IMR-90 (cell line): ENCODE results near the gene PRUNE2. TPM values are rescaled to one million over a fixed set of nuclear protein-coding genes. Genes with fewer than 3 reads are reported as not detected.

Source experiments
- ATAC-seq: fragments of 200-7000 bp; cut with Tn5 transposase; 2 replicates; pipeline ENCODE4 v1.9.1; 2020; ENCODE audit warnings: low read depth, mild to moderate bottlenecking, moderate library complexity
- BruUV-seq: library from RNA; stranded (reverse); fragments of 400-500 nt; replicated peaks from 2 replicates; lab custom pipeline; 2021; lab: Mats Ljungman, UMichigan
- CTCF ChIA-PET: fragments of 300-600 bp; formaldehyde crosslinking; extraction: SDS; loops from one replicate; lab custom pipeline; 2021; ENCODE audit warnings: antibody characterized with exemption; lab: Yijun Ruan, JAX
- POLR2A ChIA-PET: fragments of 300-600 bp; sonication (Branson Sonifier 250); formaldehyde crosslinking; loops from one replicate; lab custom pipeline; 2022; ENCODE audit warnings: antibody characterized with exemption; ENCODE audit not compliant: unreplicated experiment; lab: Charles Lee
- DNase-seq: peaks from one replicate; pipeline ENCODE4 v3.0.0; 2013
- H2AFZ ChIP-seq: replicated peaks from 2 replicates; pipeline ENCODE3; 2013; ENCODE audit warnings: low read length, mild to moderate bottlenecking; ENCODE audit not compliant: poor library complexity
- H2AK5ac ChIP-seq: 2 replicates; pipeline ENCODE4 v1.6.1; 2013; ENCODE audit warnings: low read depth, low read length, inconsistent platforms
- H2AK9ac ChIP-seq: replicated peaks from 2 replicates; pipeline ENCODE3; 2013; ENCODE audit warnings: mild to moderate bottlenecking, low read depth, low read length, moderate library complexity; ENCODE audit not compliant: poor library complexity
- H2BK120ac ChIP-seq: 2 replicates; pipeline ENCODE4 v1.6.1; 2013; ENCODE audit warnings: low read depth, low read length, inconsistent platforms
- H2BK15ac ChIP-seq: 3 replicates; pipeline ENCODE4 v1.6.1; 2013; ENCODE audit warnings: low read depth, low read length, inconsistent platforms
- H2BK20ac ChIP-seq: 2 replicates; pipeline ENCODE4 v1.6.1; 2013; ENCODE audit warnings: low read depth, mild to moderate bottlenecking, inconsistent platforms, low read length, moderate library complexity
- H2BK5ac ChIP-seq: 2 replicates; pipeline ENCODE4 v1.6.1; 2013; ENCODE audit warnings: mild to moderate bottlenecking, low read depth, low read length, inconsistent platforms; ENCODE audit not compliant: poor library complexity, severe bottlenecking
- H3K14ac ChIP-seq: replicated peaks from 2 replicates; pipeline ENCODE4 v1.6.1; 2013; ENCODE audit warnings: low read depth, low read length, inconsistent platforms
- H3K18ac ChIP-seq: 2 replicates; pipeline ENCODE4 v1.6.1; 2013; ENCODE audit warnings: low read depth, low read length, control low read depth
- H3K23ac ChIP-seq: 2 replicates; pipeline ENCODE4 v1.6.1; 2013; ENCODE audit warnings: low read depth, low read length, inconsistent platforms
- H3K27ac ChIP-seq: 2 replicates; pipeline ENCODE4 v1.5.1; 2013; ENCODE audit warnings: mild to moderate bottlenecking, control low read depth, low read length; ENCODE audit not compliant: insufficient read depth
- H3K27me3 ChIP-seq: 2 replicates; pipeline ENCODE4 v1.6.1; 2013; ENCODE audit warnings: low read length; ENCODE audit not compliant: control insufficient read depth, insufficient read depth
- H3K36me3 ChIP-seq: 2 replicates; pipeline ENCODE4 v1.6.1; 2013; ENCODE audit warnings: low read length, mixed read lengths; ENCODE audit not compliant: control insufficient read depth, insufficient read depth
- H3K4ac ChIP-seq: 2 replicates; pipeline ENCODE4 v1.6.1; 2013; ENCODE audit warnings: low read depth, low read length, inconsistent platforms
- H3K4me1 ChIP-seq: 2 replicates; pipeline ENCODE4 v1.6.1; 2013; ENCODE audit warnings: low read length, mixed read lengths; ENCODE audit not compliant: control insufficient read depth, insufficient read depth
- H3K4me2 ChIP-seq: 2 replicates; pipeline ENCODE4 v1.6.1; 2013; ENCODE audit warnings: low read depth, mild to moderate bottlenecking, control low read depth, low read length, moderate library complexity
- H3K4me3 ChIP-seq: 2 replicates; pipeline ENCODE4 v1.5.1; 2013; ENCODE audit warnings: low read depth, mild to moderate bottlenecking, control low read depth, low read length, moderate library complexity; ENCODE audit not compliant: insufficient read depth
- H3K56ac ChIP-seq: 2 replicates; pipeline ENCODE4 v1.6.1; 2013; ENCODE audit warnings: low read length, inconsistent platforms; ENCODE audit not compliant: insufficient read depth; ENCODE audit errors: extremely low read depth
- H3K79me1 ChIP-seq, 2 experiments: 2 replicates each; pipeline ENCODE4 v1.6.1; 2013; ENCODE audit warnings: low read length in 2 of 2, inconsistent platforms in 1 of 2, low read depth in 1 of 2
- H3K9ac ChIP-seq: 2 replicates; pipeline ENCODE4 v1.6.1; 2013; ENCODE audit warnings: low read depth, low read length, control low read depth
- H3K9me1 ChIP-seq: 2 replicates; pipeline ENCODE4 v1.6.1; 2013; ENCODE audit warnings: low read length, inconsistent platforms; ENCODE audit not compliant: insufficient read depth
- H3K9me3 ChIP-seq: 2 replicates; pipeline ENCODE4 v1.6.1; 2013; ENCODE audit warnings: low read length; ENCODE audit not compliant: control insufficient read depth, insufficient read depth
- H4K20me1 ChIP-seq: 2 replicates; pipeline ENCODE4 v1.6.1; 2013; ENCODE audit warnings: low read length, inconsistent platforms; ENCODE audit not compliant: insufficient read depth
- H4K5ac ChIP-seq: 2 replicates; pipeline ENCODE4 v1.6.1; 2013; ENCODE audit warnings: mild to moderate bottlenecking, low read depth, low read length, control low read depth
- H4K8ac ChIP-seq, 2 experiments: 2 replicates each; pipeline ENCODE4 v1.6.1; 2013; ENCODE audit warnings: low read depth in 2 of 2, low read length in 2 of 2, control low read depth in 1 of 2, inconsistent platforms in 1 of 2
- H4K91ac ChIP-seq: 2 replicates; pipeline ENCODE4 v1.6.1; 2013; ENCODE audit warnings: low read depth, low read length, inconsistent platforms; ENCODE audit not compliant: insufficient read depth
- BHLHE40 ChIP-seq: fragments of 150-350 bp; IDR thresholded peaks from 2 replicates; pipeline ENCODE4 v1.6.1; 2016; ENCODE audit warnings: mild to moderate bottlenecking, low read depth, low read length
- CEBPB ChIP-seq: IDR thresholded peaks from 2 replicates; pipeline ENCODE4 v1.6.1; 2012; ENCODE audit warnings: low read depth, low read length, improper control_type of control experiment
- CHD1 ChIP-seq: IDR thresholded peaks from 2 replicates; pipeline ENCODE4 v1.6.1; 2012; ENCODE audit warnings: low read depth, low read length, improper control_type of control experiment
- ELK1 ChIP-seq: fragments of 150-350 bp; IDR thresholded peaks from 2 replicates; pipeline ENCODE4 v1.6.1; 2016; ENCODE audit warnings: low read depth, mild to moderate bottlenecking, low read length, moderate library complexity, borderline replicate concordance
- FOS ChIP-seq: fragments of 150-350 bp; IDR thresholded peaks from 2 replicates; pipeline ENCODE4 v1.6.1; 2016; ENCODE audit warnings: low read depth, low read length
- MAFK ChIP-seq: IDR thresholded peaks from 2 replicates; pipeline ENCODE4 v1.6.1; 2012; ENCODE audit warnings: low read depth, low read length, improper control_type of control experiment
- MAZ ChIP-seq: IDR thresholded peaks from 2 replicates; pipeline ENCODE4 v1.6.1; 2012; ENCODE audit warnings: low read depth, mild to moderate bottlenecking, low read length, improper control_type of control experiment, moderate library complexity, borderline replicate concordance
- MXI1 ChIP-seq: IDR thresholded peaks from 2 replicates; pipeline ENCODE4 v1.6.1; 2012; ENCODE audit warnings: low read depth, mild to moderate bottlenecking, low read length, moderate library complexity, borderline replicate concordance
- NFE2L2 ChIP-seq: fragments of 150-350 bp; IDR thresholded peaks from 2 replicates; pipeline ENCODE4 v1.6.1; 2016; ENCODE audit warnings: low read depth, mild to moderate bottlenecking, low read length
- POLR2A ChIP-seq: IDR thresholded peaks from 2 replicates; pipeline ENCODE4 v1.6.1; 2012; ENCODE audit warnings: mild to moderate bottlenecking, low read depth, low read length
- RAD21 ChIP-seq: IDR thresholded peaks from 2 replicates; pipeline ENCODE4 v1.6.1; 2012; ENCODE audit warnings: low read length, improper control_type of control experiment
- RCOR1 ChIP-seq: IDR thresholded peaks from 2 replicates; pipeline ENCODE4 v1.6.1; 2012; ENCODE audit warnings: mild to moderate bottlenecking, low read length, improper control_type of control experiment; ENCODE audit not compliant: insufficient replicate concordance
- RFX5 ChIP-seq: IDR thresholded peaks from 2 replicates; pipeline ENCODE4 v1.8.0; 2012; ENCODE audit warnings: low read depth, mild to moderate bottlenecking, low read length, moderate library complexity
- SMC3 ChIP-seq: fragments of 150-350 bp; IDR thresholded peaks from 2 replicates; pipeline ENCODE4 v1.6.1; 2016; ENCODE audit warnings: low read depth, mild to moderate bottlenecking, antibody characterized with exemption, low read length, moderate library complexity
- WGBS, 2 experiments: methylation state at CpG; one replicate each; pipeline versions ENCODE4 v1.1.5 to v1.1.7; 2013; ENCODE audit warnings: missing lambda C conversion rate in 2 of 2; ENCODE audit not compliant: insufficient read length in 1 of 2; ENCODE audit errors: extremely low coverage in 2 of 2; 5-methylcytosine and 5-hydroxymethylcytosine counted together
- dilution Hi-C: fragments of 300-500 bp; cut with HindIII; formaldehyde crosslinking; loops from one replicate; pipeline ENCODE4 v1.14.3; 2018; ENCODE audit warnings: low sequenced_read_pairs; ENCODE audit not compliant: unreplicated experiment
- in situ Hi-C: fragments of 300-500 bp; cut with MboI; formaldehyde crosslinking; loops from 3 replicates; pipeline ENCODE4 v1.14.3; 2019; ENCODE audit warnings: low sequenced_read_pairs, inconsistent platforms, mixed read lengths
- intact Hi-C: fragments of 100-400 bp; cut with micrococcal nuclease; formaldehyde crosslinking; loops from 2 replicates; pipeline ENCODE4 v1.10.0; 2022
- polyA plus RNA-seq, 3 experiments: library from polyadenylated mRNA; depleted of rRNA; stranded (reverse); fragments of >200 nt; gene quantifications; 2 replicates each; pipeline ENCODE4 v1.2.3, GENCODE V29; 2012; ENCODE audit warnings: low replicate concordance in 1 of 3
- total RNA-seq: library from RNA; depleted of rRNA; stranded (reverse); fragments of >200 nt; gene quantifications from 2 replicates; pipeline ENCODE4 v1.2.3, GENCODE V29; 2012
- TF ChIP-seq, protein P1 (sequence below): fragments of 150-350 bp; IDR thresholded peaks from 2 replicates; pipeline ENCODE4 v1.6.1; 2017; ENCODE audit warnings: mild to moderate bottlenecking, antibody characterized with exemption, low read length, low read depth
- TF ChIP-seq, protein P2 (sequence below): conservative IDR thresholded peaks from 2 replicates; pipeline ENCODE4 v1.5.1; 2012; ENCODE audit warnings: mild to moderate bottlenecking, low read depth, low read length, improper control_type of control experiment

The PRUNE2 gene
- total and polyA plus RNA-seq, 2 of the 4 experiments (the other 2 are of a cell fraction): 0.70 to 1.6 TPM

DNA sequence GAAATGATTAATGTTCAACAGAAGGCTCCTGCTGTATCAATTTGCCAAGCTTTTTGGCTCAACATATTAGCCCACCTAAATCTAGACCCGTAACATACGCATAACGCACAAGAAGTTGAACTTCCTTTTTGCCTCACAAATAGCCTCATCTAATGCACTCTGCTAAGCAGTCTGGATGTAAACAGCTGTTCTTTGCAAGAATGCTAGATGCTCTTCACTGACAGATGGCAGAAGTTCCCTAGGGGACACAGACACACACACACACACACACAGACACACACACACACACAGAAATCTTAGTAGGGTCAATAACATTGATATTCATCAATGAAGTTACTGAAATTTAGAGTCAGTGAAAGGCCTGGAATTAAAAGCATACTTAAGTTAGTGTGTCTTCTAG, 154.9 kb downstream of the PRUNE2 start:
- CTCF ChIA-PET: no interaction called here
- no peak overlapping the region for H3K4me2 ChIP-seq
- H4K20me1 ChIP-seq: no peaks in the 10 kb centered on the region
- peak; percentile 42; the same call in 1 of the 2 replicates for ATAC-seq
- H3K9ac ChIP-seq: no peak overlapping the region
- intact Hi-C loops: no loop called here
- POLR2A ChIA-PET: no interaction called here
- H3K27me3 ChIP-seq: peaks cover 4% of the 10 kb centered on the region; the same call in 1 of the 2 replicates
- no peak overlapping the region for H2AK5ac ChIP-seq
- no peak overlapping the region for H2BK120ac ChIP-seq
- H2BK5ac ChIP-seq: no peak overlapping the region
- H3K27ac ChIP-seq: no peak overlapping the region
- H3K56ac ChIP-seq: no peak overlapping the region
- no peak overlapping the region for H2AK9ac ChIP-seq
- in situ Hi-C loops: no loop called here
- H4K91ac ChIP-seq: no peak overlapping the region
- BruUV-seq: no TSS peak
- H3K18ac ChIP-seq: no peak overlapping the region
- TF ChIP-seq BHLHE40: no peak
- no peak for TF ChIP-seq RAD21
- no peak for TF ChIP-seq RCOR1
- TF ChIP-seq, protein P1, sequence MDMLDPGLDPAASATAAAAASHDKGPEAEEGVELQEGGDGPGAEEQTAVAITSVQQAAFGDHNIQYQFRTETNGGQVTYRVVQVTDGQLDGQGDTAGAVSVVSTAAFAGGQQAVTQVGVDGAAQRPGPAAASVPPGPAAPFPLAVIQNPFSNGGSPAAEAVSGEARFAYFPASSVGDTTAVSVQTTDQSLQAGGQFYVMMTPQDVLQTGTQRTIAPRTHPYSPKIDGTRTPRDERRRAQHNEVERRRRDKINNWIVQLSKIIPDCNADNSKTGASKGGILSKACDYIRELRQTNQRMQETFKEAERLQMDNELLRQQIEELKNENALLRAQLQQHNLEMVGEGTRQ: no peak
- TF ChIP-seq CHD1: no peak
- TF ChIP-seq, protein P2, sequence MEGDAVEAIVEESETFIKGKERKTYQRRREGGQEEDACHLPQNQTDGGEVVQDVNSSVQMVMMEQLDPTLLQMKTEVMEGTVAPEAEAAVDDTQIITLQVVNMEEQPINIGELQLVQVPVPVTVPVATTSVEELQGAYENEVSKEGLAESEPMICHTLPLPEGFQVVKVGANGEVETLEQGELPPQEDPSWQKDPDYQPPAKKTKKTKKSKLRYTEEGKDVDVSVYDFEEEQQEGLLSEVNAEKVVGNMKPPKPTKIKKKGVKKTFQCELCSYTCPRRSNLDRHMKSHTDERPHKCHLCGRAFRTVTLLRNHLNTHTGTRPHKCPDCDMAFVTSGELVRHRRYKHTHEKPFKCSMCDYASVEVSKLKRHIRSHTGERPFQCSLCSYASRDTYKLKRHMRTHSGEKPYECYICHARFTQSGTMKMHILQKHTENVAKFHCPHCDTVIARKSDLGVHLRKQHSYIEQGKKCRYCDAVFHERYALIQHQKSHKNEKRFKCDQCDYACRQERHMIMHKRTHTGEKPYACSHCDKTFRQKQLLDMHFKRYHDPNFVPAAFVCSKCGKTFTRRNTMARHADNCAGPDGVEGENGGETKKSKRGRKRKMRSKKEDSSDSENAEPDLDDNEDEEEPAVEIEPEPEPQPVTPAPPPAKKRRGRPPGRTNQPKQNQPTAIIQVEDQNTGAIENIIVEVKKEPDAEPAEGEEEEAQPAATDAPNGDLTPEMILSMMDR: no peak
- no peak for TF ChIP-seq ELK1
- TF ChIP-seq SMC3: no peak
- TF ChIP-seq RFX5: no peak
- no peak for TF ChIP-seq MAFK
- no peak for TF ChIP-seq NFE2L2
- no peak for TF ChIP-seq FOS
- TF ChIP-seq MAZ: no peak
- no peak for TF ChIP-seq MXI1
- TF ChIP-seq POLR2A: no peak
- TF ChIP-seq CEBPB: no peak
- no peak overlapping the region for H2BK20ac ChIP-seq
- H2BK15ac ChIP-seq: no peak overlapping the region
- no peak overlapping the region for H3K4ac ChIP-seq
- WGBS, 2 experiments: no CpG with 5 or more reads among the region's 3 CpGs
- DNase-seq: no peak
- H3K23ac ChIP-seq: no peak overlapping the region
- H2AFZ ChIP-seq: no peak overlapping the region
- no peak overlapping the region for H3K14ac ChIP-seq
- no peaks in the 10 kb centered on the region for H3K79me1 ChIP-seq
- H4K8ac ChIP-seq: no peak overlapping the region
- no peaks in the 10 kb centered on the region for H3K9me3 ChIP-seq
- no peaks in the 10 kb centered on the region for H3K36me3 ChIP-seq
- no peaks in the 10 kb centered on the region for H3K9me1 ChIP-seq
- H4K5ac ChIP-seq: no peak overlapping the region
- dilution Hi-C loops: no loop called here
- no peaks in the 10 kb centered on the region for H3K4me1 ChIP-seq
- H3K4me3 ChIP-seq: no peak overlapping the region
